Activated CD4-positive, alpha-beta T cell treated with anti-CD3 and anti-CD28 coated beads, Interleukin-2, amount 50 U/mL, for 48 hours (primary cell): ENCODE data around the gene RIMBP3C.
A peak's percentile ranks its signal among the peaks of the same experiment; 100 is the strongest.
"Not testable (repeated sequence)": the region's sequence is repeated elsewhere in the genome, so short reads cannot be mapped to it uniquely, and the experiment has no call there.

Source experiments
- DNase-seq, 2 experiments: peaks; one replicate each; pipeline ENCODE4 v3.0.0-alpha.2; 2020

RIMBP3C gene, protein sequence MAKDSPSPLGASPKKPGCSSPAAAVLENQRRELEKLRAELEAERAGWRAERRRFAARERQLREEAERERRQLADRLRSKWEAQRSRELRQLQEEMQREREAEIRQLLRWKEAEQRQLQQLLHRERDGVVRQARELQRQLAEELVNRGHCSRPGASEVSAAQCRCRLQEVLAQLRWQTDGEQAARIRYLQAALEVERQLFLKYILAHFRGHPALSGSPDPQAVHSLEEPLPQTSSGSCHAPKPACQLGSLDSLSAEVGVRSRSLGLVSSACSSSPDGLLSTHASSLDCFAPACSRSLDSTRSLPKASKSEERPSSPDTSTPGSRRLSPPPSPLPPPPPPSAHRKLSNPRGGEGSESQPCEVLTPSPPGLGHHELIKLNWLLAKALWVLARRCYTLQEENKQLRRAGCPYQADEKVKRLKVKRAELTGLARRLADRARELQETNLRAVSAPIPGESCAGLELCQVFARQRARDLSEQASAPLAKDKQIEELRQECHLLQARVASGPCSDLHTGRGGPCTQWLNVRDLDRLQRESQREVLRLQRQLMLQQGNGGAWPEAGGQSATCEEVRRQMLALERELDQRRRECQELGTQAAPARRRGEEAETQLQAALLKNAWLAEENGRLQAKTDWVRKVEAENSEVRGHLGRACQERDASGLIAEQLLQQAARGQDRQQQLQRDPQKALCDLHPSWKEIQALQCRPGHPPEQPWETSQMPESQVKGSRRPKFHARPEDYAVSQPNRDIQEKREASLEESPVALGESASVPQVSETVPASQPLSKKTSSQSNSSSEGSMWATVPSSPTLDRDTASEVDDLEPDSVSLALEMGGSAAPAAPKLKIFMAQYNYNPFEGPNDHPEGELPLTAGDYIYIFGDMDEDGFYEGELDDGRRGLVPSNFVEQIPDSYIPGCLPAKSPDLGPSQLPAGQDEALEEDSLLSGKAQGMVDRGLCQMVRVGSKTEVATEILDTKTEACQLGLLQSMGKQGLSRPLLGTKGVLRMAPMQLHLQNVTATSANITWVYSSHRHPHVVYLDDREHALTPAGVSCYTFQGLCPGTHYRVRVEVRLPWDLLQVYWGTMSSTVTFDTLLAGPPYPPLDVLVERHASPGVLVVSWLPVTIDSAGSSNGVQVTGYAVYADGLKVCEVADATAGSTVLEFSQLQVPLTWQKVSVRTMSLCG (N-terminal part only)

DNA sequence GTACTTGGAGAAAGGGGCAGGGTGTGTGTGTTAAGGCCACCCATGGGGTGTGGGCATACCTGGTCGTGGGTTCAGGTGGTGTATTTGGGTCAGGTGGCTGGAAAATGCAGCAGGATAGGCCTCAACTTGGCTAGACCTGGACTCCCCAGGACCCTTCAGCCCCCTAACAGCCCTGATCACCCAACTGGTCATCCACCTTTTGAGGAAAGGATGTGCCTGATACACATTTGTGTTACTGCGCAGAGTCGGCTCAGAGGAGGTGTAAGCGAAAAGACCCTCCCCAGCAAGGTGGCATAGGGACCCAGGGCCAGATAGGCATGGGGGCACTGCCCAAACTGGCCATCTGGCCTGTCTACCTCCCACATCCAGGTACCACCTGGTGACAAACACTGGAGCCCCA is at the start of gene RIMBP3C:
TSS of gene RIMBP3C (minus strand) at position 101 of the 400 bp plus-strand sequence. CDS start 485 bp downstream, outside the sequence.
- not testable (repeated sequence) for DNase-seq

DNA sequence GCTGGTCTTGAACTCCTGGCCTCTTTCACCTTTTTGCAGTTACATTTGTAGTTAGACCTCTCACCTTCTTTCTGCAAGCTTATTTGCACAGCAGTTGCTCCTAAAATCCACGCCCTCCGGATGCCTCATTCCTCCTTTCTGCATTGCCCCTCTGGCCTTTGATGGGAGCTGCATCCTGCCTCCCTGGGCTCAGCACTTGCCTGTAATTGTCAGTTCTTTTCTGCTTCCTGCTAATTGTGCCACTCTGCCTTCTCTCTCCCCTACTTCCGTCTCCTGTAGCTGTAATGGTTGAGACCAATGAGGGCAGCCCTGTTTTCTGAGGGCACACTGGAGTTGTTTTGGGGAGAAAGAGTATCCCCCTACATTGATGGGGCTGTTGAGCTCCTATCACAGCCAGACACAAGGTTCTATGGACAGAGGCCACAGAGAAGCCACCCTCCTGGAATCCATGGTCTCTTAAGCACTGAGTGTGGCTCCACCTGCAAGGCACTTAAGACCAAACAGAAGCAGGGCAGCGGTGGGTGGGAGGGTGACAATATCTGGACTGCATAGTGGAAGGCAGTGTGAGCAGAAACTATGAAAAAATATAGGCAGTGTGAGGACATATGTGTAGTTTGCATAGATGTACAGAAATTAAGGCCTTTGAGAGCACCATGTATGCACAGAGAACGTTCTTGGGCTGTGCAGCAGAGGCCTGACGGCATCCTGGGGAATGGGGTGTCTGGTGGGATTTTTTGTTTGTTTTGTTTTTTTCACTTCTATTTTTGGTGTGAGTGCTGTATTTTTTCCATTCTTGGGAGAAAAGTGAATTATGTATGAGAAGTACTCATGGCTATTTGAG is 48.0 kb upstream of the RIMBP3C start:
- no peak for DNase-seq

DNA sequence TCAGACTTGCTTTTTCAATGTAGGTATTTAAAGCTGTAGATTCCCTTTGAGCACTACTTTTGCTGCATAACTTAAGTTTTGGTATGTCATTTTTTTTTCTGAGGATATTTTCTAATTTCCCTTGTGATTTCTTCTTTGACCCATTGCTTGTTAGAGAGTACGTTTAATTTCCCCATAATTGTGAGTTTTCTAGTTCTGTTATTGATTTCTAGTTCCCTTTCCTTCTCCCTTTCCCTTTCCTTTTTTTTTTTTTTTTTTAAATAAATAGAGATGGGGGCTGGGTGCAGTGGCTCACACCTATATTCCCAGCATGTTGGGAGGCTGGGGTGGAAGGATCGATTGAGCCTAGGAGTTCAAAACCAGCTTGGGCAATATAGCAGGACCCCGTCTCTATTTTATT is 47.0 kb upstream of the RIMBP3C start:
- DNase-seq, result no peak

DNA sequence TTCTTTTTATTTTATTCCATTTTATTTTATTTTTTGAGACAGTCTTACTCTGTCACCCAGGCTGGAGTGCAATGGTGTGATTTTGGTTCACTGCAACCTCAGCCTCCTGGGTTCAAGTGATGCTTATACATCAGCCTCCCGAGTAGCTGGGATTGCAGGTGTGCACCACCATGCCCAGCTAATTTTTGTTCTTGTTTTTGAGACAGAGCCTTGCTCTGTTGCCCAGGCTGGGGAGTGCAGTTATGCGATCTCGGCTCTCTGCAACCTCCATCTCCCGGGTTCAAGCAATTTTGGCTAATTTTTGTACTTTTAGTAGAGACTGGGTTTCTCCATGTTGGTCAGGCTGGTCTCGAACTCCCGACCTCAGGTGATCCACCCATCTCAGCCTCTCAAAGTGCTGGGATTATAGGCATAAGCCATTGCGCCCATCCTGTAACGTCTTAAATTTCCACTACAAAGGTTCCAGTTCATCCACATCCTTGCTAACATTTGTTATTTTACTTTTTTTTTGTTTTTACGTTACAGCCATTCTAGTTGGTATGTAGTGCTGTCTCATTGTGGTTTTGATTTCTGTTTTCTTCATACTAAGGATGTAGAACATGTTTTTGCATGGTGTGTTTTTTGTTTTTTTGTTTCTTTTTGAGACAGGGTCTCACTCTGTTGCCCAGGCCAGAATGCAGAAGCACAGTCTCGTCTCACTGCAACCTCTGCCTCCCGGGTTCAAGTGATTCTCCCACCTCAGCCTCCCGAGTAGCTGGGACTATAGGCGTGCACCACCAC is 45.3 kb upstream of the RIMBP3C start:
- not testable (repeated sequence) for DNase-seq

DNA sequence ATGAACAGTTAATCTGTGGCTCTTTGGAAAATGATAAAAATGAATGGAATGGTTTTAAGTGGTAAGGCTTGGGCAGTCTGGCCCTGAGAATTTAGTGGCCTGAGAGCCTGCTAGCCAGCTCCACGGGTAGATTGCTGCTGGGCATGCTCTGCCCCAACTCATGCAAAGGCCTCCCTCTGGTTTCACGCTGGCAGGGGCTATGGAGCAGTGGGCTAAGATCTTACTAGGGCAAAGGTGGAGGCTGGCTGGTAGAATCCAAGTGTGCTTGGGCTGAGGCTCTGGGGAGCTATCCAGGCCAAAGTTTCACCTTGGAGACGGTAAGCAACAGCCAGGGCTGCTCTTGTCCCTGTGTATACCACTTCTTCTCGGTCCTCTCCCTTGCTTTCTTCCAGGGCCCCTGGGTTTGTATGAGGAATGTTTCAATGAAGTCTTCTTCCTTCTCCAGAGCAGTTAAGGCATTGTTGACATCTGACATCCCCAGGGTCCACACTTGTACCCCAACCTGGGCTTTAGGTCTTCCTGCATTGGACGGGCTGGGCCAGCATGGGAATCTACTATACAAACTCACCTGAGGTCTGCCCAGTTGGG is 43.7 kb upstream of the RIMBP3C start:
- DNase-seq, result no peak

DNA sequence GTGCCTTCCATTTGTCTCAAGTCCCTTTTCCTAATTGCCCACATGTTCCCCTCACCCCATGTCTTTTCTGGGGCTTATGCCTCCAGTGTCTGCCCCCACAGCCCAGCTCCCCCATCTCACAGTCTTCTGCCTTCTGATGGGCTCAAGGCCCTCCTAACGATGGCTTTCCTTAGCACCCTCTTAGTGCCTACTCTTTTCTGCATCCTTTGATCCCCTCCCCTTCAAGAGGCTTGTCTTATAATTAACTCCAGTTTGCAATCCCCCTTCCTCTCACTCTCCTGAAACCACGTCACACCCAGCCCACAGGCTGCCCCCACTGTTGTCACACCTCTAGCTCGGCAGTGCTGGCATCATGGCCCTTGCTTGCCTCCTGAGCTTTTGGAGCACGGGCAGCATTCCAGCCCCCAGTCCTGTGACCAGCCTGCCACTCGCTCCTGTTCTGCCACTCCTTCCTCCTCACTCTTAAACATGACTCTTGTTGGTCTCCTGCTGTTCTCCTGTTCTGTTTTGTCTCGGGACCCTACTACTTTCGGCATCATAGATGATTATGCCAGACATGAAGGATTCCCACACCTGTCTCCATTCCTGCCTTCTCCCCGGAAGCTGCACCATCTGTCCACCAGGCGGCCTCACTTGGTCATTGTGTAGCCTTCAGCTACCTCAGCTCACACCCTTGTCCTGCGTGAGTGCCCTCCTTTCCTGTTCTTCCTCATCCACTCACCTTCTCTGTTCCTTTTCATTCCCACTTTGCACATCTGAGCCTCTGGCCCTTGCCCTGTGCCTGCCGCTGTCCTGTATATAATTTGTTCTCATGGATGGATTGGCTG is 42.4 kb upstream of the RIMBP3C start:
- DNase-seq, result no peak

DNA sequence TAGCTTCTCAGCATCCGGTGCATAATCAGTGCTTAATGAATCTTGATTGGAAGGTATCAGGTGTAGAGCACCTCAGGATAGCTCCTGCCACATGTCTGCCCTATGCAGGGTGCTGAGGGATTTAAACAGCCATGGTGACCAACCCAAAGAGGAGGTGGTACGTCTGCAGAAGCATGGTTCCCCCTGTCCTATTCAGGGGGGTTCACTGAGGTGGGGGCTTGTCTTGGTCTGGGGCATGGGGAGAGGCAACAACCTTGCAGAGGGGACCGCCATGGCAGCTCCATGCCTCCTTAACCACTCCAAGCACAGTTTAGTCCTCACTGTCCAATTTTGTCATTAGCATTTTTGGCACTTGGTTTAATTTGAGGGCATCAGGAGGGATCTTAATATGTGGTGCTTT is 41.2 kb upstream of the RIMBP3C start:
- DNase-seq, result no peak

DNA sequence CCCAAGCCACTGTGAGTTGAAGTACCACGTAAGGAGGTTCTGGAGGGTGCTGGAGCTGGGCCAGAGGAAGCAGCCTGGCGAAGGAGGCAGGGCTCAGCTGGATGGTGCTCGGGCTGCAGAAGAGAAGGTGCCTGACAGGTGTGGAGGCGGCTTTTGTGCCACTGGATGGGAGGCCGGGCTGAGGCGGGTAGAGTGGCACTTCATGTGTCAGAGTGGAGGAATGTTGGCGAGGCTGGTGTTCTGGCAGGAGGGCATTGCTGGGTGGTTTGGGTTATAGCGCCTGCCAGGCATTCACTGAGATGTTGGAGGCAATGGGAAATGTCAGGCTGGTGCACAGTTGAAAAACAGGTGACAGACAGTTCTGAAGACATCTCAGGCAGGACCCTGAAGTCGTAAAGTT is 40.4 kb upstream of the RIMBP3C start:
- no peak for DNase-seq

DNA sequence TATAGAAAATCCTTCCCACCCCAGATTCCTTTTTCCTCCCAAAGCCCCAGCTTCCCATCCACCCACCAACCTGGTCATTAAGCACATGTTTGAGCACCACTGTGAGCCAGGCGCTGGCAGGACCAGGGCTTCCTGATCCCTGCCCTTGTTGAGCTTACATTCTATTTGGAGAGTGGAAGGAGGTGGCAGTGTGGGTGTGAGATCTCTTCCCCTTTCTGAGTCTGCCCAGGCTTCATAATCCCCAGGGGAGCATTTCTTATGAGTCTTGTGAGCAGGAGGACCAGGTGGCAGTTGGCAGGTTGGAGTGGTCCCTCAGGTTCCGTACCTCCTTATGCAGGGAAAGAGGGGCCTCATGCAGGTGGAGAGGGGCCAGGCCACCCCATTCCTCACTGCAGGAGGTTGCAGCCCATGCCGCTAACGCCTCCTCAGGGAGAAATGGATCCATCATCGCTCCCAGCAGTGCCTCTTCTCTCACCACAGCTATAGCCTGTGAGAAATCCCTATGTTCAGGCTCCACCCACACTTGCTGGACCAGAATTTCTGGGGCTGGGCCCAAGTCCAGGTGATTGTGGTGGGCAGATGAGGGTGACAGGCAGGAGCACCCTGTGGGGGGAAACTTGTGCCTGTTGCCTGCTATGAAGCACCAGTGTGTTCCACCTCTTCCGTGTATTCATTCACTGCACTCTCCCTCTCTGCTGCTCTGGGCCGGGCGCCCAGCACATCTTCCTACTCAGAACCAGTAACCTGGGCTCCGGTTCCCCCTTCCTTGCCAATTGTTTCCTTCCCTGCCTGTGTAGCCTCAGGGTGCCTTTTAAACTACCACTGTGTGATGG is 39.8 kb upstream of the RIMBP3C start:
- no peak for DNase-seq

DNA sequence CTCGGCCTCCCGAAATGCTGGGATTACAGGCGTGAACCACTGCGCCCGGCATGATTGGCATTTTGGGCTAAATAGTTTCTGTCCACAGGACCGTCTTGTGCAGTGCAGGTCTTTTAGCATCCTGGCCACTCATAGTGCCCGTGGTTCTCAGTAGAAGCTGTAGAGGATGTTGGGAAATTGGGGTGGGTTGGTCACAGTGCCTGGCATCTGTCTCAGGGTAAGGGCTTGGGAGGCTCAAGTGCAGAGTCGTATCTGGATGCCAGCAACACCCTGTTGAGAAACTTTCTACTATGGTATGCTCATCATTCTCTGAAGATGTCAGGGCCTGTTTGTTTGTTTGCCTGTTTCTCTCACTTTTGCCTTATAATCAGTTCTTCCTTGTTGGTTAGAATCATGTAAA is 38.1 kb upstream of the RIMBP3C start:
- no peak for DNase-seq

DNA sequence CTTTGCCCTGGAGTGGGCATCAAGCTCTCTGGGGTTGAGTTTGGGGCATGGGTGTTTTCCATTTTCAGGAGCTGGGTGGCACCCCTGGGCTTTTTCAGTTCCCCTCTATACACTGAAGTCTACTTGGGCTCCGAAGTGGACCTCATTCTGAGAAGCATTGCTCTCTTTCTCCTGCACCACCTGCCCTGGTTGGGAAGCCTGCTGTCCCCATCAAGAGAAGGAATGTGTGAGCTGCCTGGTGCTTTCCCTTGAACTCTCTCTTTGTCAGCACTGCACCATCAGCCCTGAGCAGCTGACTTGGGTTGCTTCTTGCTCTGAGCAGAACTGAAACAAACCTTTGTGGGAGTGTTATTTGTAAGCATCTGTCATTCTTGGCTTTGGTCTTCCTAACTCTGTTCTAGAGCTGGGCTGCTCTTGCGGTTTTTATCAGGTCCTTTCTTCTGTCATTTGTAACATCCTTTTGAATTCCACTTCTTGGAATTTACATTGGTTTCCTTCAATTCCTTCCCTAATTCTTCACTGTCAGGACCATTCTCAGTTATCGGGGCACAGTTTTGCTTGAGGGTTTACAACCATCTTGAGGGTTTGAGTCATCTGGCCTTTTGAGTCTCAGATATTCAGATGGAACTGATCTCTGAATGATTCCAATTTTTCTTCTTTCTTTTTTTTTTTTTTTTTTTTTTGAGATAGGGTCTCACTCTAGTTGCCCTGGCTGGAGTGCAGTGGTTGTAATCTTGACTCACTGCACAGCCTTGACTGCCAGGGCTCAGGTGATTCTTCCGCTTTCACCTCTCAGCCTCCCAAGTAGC is 36.7 kb upstream of the RIMBP3C start:
- DNase-seq, result peak; percentile 54 to 70

DNA sequence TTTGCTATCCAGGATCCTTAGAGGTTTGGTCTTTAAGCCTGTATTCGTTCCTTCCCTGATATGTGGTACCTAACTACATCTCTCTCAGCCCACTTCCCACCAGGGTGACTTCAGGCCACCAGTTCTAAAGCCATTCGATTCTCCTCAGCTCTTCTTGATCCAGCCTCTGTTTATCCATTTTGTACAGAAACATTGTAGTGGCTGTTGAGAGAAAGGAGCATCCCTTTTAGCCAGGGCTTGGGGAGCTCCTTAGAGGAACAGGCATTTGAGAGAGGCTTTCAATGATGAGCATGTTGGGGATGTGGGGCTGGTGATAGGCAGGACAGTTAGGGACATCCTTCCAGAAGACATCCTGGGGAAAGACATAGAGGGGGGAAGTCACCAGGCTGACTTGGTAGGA is 34.1 kb upstream of the RIMBP3C start:
- no peak for DNase-seq

DNA sequence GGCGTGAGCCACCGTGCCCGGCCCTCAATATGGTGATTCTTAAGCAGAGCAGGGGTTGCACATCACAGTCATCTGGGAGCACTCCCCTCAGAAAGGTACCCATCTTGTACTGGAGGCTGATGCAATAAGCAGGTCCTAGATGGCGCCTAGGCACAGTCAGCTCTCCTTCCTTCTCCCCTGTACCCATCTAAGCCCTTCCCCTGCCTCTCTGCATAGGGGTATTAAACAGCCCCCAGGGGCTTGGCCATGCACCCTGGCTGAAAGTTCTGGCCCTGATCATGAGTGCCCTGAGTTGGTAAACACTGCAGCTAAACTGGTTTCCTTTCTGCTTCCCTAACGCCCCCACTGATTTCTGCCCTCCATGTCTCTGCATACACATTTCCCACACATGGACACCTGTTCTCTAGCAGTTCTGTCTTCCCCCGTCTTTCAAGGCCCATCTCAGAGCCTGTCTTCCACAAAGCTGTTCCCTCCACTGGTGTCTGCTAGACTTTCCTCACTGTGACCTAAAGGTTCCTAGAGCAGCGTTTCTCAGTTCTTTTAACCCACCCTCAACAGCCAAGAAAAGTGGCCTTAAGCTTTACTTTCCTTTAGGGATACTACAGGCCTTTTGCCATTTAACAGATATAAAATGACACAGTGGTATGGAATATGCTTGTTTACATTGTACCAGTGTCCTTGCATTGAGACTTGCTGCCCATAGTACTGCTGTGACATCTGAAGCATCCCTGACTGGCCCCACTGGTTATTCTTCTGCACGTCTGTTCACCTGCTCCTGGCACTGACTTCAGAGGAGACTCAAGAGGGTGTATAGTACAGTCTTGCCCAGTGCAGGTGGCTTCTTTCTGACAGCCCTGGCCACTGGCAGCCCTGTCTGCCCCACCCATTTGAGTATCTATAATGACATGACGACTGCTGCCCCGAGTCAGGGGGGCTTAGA is 31.8 kb upstream of the RIMBP3C start:
- DNase-seq, result no peak

DNA sequence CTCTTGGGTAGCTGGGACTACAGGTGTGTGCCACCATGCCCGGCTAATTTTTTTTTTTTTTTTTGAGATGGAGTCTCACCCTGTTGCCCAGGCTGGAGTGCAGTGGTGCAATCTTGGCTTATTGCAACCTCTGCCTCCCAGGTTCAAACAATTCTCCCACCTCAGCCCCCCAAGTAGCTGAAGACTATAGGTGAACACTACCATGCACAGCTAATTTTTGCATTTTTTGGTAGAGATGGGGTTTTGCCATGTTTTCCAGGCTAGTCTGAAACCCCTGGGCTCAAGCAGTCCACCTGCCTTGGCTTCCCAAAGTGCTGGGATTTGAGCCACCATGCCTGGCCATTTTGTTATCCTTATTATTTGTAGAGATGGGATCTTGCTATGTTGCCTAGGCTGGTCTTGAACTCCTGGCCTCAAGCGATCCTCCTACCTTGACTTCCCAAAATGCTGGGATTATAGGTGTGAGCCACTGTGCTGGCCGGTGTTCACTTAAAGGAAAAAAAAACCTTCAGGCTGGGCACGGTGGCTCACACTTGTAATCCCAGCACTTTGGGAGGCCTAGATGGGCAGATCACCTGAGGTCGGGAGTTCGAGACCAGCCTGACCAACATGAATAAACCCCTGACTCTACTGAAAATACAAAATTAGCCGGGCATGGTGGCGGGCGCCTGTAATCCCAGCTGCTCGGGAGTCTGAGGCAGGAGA is 29.9 kb upstream of the RIMBP3C start:
- not testable (repeated sequence) for DNase-seq

DNA sequence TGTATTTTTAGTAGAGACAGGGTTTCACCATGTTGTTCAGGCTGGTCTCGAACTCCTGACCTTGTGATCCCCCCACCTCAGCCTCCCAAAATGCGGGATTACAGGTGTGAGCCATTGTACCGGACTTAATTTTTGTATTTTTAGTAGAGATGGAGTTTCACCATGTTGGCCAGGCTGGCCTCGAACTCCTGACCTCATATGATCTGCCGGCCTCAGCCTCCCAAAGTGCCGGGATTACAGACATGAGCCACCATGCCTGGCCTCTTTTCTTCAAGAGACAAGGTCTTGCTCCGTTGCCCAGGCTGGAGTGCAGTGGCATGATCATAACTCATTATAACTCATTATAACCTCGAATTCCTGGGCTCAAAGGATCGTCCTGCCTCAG is 29.4 kb upstream of the RIMBP3C start:
- not testable (repeated sequence) for DNase-seq

DNA sequence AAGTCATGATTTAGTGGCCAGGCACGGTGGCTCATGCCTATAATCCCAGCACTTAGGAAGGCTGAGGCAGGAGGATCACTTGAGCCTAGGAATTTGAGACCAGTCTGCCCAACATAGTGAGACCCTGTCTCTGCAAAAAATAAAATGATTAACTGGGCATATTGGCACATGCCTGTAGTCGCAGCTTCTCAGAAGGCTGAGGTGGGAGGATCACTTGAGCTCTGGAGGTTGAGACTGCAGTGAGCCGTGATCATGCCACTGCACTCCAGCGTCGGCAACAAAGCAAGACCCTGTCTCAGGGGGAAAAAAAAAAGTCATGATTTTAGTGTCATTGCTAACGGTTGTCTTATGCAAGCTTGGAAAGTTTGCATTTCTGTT is 28.2 kb upstream of the RIMBP3C start:
- no peak for DNase-seq
